Activated CD8-positive, alpha-beta memory T cell treated with anti-CD3 and anti-CD28 coated beads for 48 hours (primary cell): ENCODE measurements around the gene ANKS1B.

Experiments used
- DNase-seq, 3 experiments: peaks; one replicate each; pipeline ENCODE4 v3.0.0-alpha.2; 2020; ENCODE audit warnings: low read depth in 2 of 3, low spot score in 2 of 3

The ANKS1B gene

DNA sequence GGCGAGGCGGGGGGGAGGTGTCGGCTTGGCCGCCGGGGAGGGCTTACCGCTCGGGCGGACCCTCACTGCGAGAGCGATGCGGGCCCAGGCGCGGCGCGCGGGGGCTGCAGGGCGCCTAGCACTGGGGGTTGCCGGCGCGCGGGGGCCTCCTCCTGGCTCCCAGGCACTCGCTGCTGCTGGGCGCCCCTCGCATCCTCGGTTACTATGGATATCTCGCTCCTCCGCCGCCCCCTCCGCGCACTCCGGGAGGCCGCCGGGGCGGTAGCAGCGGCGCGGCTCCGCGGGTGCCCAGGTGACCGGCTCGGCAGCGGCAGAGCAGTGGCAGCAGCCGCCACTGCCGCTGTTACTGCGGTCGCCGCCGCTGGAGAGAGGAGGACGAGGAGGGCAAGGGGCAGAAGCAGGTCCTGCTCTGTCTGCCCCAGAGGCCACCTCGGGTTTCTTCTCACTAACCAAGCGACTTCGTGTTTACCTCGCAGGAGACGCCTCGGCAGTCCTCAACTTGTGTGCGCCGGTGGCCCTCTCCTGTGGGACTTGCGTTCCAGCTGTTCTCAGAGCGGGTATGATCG lies 1089.6 kb downstream of the ANKS1B start:
- DNase-seq, result no peak

DNA sequence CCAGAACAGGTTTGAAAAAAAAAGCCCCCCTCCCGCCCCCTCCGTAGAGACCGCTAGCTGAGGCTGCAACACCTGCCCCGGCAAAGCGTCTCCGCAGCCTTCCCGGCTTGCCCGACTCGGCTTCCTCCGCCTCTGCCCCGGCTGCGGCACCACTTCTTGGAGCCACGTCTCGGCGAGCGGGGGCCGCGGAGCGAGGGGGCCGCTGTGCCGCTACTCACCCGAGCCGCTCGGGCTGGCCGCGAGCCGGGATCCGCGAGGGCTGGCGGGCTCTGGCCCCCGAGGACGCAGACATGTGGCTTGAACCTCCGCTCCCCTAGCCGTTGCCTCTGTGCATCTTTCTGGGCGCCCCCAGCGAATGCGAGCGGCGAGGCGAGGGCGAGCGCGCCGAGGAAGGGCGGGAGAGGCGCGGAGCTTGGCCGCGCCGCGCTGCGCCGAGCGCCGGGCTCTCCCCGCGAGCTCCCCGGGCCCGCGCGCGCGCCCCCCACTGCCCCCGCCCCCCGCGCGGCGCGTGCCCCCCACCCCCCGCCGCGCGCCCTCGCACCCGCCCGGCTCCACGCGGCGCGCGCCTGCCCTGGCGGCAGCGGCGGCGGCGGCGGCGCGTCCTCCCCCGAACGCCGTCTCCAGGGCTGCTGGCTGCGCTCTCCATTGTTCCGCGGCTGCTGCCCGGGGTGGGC lies 1090.2 kb downstream of the ANKS1B start:
- DNase-seq, result no peak

DNA sequence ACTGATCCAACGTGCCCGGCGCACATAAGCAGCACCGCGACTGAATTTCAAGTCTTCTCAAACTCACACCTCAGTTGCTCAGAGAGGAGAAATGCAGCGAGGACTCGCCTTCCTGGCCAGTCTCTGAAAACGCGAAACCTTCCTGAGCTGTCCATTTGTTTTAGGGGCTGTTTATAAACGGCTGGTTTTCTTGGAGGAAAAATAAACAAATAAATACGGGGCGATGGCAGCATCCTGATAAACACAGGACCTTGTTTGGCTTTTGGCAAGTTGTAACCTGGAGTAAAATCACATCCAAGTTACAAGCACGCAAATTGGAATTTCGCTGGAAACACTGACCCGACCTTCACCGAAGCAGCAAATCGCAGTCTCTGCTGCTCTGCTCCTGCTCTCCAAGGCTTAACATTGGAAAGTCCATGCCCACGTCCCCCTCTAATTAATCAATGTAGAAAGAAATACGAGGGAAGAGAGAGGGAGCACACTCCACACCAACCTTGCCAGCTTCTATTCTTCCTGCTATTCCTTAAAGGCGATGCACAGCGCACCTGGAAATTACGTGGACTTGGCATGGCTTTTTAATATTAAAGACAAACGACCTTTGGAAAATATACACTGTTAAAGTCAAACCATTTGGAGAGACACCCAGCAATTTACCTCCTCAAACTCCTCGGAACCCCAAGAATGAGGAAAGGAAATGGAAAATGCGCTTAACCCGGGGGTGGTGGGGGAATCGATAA lies 1090.9 kb downstream of the ANKS1B start:
- no peak for DNase-seq

DNA sequence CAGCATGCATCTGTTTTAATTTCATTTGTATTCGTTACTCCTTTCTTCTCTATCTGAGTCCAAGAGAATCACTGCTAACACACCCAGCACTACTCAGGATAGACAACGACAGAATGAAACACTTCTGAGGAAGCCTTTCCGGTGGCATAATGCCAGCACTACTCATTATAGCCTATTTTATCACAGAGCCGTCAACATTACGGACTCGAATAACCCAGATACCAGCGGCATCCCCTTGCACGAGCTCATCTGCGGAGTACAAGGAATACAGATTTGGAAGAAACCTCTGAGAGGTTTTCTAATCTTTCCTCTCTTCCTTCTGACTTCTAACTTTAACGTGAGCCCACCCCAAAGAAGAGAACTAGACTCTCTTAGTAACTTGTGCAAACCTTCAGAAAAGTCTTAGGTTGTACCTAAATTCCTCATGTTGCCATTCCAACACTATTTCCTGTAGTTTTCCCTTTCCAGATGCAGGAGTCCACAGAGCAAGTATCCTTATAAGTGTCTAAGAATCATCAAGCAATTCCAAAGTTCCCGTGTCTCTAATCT lies 1091.5 kb downstream of the ANKS1B start:
- no peak for DNase-seq

DNA sequence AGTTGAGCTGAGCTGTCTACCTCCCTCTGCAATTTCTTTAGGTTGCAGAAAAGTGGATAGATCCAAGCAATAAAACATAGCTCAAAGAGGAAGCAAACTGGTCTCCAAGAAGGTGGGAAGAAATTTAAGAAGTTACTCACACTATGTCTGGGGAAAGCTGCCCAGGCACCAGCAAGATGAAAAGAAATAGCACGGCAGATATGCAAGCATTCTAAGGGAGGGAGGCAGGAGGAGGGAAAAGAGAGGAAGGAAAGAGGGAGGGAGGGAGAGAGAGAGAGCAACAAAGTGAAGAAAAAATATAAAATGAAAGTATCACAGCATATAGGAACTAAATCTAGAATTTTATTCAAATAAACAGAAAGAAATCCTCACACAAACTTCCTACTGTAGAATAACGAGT lies 1099.0 kb downstream of the ANKS1B start:
- no peak for DNase-seq

DNA sequence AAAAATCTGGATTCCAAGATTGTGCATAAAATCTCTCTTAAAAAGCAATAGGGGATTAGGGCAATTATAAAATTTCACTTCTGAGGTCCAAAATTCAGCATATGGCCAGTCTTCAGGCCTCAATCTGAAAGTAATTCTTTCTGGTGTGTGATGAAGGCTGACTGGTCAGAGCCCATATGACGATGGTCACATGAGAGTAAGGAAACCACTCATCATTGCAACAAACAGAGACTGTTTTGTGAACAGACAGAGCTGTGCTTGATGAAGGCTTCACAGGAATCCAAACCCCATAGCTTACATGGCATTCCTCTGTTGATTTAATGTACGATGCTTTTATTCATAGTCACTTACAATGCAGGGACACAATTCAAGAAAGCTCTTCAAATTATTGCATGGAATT lies 1101.5 kb downstream of the ANKS1B start:
- DNase-seq, result no peak

DNA sequence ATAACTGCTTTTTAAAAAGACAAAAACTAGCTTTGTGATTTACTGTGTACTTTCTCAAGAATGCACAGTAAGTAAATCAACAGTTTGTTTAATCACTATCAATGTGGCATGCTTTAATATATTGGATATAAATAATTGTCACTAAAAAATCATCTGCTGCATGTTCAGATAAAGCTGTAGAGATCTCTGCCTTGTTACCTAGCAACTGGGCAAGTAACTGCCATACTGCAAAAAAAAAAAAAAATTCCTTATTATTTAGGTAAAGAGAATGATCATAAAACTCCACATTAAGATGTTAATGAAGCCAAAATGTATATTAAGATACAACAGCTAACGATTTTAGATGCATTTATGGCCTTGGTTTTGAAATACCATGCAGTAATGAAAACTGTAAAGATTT lies 1102.2 kb downstream of the ANKS1B start:
- no peak for DNase-seq

DNA sequence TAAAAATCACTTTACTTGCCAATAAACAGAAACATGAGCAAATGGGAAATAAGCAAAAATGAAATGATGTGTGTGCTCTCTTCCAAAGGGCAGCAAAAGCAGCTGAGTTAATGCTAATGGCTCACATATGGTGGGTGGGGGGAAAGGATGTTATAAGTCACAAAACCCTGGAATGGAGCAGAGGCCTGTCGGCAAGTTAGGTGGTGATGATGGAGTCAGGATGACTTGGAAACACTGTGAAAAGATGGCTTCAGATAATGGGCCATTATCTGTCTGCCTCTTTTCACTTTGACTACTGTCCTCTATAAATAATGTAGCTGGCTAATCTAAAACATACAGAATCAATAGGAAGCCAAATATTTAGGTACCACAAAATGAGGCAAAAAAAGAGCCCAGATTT lies 1111.0 kb downstream of the ANKS1B start:
- no peak for DNase-seq

DNA sequence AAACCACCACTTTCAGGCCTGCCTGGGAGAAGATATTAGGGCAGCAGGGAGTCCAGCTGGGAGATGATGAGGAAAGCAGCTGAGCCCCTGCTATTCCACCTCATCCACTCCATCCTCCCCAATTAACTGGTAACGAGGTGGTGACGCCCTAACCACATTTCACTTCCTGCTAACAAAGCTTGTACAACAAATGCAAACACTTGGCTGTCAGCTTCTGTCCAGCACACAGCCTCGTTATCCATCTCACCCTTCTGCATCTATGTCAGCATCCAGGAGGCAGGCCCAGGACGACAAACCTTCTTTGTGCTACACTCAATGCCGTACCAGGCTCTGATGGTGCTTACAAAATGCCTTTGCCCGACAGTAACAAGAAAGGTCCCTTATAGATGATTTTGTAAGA lies 1114.2 kb downstream of the ANKS1B start:
- no peak for DNase-seq

DNA sequence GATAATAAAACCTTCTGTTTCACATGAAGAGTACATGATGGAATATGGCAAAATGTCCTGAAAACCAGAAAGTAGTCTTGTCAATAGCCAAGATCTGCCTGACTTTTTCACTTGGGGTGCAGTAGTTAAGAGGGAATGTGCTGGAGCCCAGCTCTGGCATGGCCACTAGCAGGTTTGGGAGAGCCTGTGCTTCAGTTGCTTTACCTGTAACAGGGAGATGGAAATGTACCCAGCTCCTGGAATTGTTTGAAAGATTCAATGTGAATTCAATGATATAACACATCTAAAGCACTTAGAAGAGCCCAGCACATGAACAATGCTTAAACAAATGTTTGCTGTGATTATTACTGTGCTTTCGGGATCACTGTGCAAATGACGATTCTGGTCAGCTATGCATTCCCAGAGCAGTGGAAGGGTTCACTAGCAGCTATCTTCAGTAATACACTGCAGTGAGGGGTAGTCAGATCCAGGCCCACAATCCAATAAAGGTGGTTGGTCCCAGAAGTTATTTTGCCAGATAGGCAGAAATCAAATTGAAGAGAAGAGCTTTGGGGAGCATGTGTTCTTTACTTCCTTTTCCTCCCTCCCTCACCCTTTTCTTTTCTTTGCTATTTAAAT lies 1114.7 kb downstream of the ANKS1B start:
- DNase-seq, result no peak

DNA sequence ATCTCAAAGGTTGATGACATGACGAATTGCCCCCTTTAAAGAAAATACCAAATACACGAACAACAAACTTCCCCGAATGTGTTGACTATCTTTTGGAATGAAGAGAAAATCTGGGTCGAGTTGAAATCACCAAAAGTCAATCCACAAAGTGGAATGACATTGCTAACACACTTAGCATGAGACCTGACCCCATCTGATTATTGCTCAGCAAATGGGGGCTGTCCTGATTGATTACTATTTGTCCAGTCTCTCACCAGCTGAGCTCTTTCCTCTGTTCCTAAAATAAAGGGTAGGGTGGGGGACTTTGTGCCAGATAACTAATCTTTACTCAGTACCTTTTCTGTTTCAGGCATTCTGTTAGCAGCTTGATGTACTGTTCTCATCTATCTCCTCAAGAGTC lies 1116.2 kb downstream of the ANKS1B start:
- DNase-seq, result no peak

DNA sequence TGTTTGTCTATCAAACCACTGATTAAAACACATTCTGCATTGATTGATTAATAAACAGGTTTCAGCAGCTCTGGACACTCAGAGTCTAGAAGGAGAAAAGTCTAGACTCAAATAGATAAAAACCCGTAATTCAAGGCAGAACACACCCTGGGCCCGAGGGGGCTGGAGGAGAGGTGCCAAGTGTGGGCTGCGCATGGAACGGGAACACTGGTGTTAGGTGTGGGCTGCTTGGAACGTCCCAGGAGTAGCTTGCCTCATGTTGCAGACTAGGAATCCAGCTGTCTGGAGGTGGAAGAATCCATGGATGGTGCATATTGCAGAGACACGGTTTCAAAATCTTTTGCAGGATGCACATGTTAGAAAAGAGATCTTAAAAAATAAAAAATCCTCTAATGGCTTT lies 1116.7 kb downstream of the ANKS1B start:
- DNase-seq, result no peak

DNA sequence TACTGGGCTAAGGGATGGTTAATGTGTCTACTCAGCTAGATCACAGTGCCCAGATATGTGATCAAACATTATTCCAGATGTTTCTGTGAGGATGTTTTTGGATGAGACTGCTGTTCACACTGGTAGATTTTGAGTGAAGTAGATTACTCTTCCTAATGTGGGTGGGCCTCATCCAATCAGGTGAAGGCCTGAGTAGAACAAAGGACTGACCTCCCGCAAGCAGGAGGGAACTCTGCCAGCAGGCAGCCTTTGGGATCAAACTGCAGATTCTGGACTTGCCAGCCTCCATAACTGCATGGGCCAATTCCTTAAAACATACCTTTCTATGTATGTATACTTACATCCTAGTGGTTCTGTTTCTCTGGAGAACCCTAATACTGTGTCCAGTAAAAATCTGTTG lies 1120.4 kb downstream of the ANKS1B start:
- DNase-seq, result no peak

DNA sequence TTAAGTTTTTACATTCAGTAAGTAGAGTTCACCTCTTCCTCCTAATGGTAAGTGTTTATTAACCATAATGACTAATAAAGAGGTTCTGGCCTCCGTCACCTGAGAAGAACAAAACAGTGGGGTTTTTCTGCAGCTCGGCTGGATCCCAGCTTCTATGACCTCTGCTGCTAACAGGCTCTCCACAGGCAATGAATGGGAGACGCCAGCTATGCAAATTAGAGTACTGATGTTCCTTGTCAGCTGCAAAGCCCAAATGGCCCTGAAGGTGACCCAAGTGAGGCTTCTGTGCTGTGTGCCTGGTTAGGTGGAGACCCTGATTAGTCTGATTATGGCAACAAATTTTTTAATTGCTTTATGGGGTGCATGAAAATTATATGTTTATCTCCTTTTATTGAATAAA lies 1121.6 kb downstream of the ANKS1B start:
- no peak for DNase-seq

DNA sequence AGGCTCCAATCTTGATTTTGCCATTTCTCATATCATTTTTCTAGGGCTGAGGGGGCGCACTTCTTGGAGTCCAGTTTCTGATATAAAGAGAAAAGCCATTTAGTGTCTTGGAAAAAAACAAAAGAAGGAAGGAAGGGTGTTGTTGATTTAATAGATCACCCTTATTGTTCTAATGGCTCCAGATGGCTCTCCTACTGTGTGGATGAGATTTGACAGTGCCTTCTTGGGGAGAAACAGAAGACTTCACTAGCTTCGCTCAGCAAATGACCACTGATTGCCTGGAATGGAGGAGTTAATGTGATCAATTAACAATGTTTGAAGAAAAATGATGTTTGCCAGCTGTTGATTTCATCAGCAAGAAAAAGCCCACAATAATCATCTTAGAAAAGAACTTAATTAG lies 1123.5 kb downstream of the ANKS1B start:
- DNase-seq, result no peak

DNA sequence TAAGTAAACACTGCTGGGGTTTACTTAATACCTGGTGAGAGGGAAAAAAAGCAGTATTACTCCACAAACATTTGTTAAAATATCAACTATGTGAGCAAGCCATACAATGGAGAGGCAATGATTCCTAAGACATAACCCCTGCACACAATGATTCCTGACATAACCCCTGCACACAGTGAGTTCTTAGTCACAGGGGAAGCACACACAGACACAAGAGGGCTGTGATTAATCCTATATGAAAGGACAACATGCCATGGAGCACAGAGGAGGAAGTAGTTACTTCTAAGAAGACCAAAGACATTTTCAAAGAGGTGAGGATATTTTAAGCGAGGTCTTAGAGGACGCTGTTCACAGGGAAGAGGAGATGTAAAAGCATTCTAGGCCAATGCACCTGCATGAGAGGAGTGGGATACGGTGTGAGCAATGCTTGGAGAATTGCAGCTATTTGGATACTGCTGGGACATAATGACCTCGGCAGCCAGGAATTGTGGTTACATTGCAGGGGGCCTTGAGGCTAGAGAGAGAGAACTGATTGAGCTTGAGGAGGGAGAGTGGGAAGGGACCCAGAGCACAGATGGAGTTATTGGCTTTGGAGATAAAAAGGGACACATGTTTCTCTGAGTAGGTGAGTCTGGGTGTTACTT lies 1127.7 kb downstream of the ANKS1B start:
- DNase-seq, result no peak

DNA sequence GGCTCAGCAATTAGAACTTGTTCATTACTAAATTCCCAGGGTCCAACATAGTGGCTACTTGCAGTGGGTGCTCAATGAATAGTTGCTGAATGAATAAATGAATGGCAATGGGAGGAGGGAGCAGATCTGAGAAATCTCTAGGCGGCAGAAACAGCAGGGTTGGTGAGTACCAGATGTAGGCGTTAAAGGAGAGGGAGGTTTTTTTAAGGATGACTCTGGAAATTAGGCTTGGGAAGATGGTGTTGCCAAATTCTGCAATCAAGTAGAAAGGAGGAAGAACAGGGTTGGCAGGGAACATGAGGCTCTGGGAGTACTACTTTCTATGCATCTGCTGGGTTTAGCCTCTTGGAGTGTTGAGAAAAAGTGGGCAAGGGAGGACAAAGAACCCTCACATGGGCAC lies 1132.6 kb downstream of the ANKS1B start:
- DNase-seq, result no peak

DNA sequence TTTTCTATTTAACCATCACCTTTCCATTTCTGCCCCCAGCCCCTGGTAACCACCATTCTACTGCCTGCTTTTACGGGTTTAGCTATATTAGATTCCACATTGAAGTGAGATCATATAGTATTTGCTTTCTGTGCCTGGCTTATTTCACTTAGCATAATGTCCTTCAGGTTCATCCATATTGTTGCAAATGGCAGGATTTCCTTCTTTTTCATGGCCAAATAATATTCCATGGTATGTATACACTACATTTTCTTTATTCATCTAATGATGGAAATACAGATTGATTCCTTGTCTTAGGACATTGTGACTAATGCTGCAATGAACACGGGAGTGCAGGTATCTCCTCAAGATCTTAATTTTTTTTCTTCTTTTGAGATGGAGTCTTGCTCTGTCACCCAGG lies 1137.5 kb downstream of the ANKS1B start:
- no peak for DNase-seq

DNA sequence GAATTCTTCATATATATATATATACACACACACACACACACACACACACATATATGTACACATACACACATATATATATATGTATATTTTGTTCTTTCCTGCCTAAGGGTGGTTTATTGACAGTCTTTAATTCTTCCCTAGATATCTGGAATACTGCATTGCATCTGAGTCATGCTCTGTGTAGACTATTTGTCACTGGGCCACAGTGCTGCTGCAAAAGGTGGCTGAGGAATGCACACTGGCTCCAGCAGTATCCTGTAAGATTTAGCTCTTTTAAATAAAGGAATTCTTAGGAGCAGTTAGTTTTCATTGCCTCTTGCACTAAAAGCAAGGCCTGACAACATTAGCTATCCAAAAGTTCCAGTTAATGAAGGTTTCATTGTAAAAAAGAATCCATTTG lies 1138.8 kb downstream of the ANKS1B start:
- DNase-seq, result no peak

DNA sequence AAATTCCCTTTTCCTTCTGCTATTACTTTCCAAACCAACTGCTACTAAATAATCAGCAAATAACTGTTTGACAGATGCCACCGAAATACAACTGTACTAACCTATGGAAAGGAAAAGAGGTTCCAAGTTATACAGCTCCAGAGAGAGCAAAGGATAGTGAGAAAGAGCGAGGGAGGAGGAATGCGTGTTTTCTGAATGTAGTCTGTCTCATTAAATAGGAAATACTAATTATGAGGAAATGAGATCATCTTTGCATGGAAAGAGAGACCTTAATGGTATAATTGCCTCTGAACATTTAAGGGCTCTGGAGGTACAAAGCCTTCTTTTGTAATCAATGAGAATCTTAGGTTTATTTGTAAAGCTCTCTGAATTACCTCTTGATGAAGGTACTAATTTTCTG lies 1144.4 kb downstream of the ANKS1B start:
- no peak for DNase-seq

DNA sequence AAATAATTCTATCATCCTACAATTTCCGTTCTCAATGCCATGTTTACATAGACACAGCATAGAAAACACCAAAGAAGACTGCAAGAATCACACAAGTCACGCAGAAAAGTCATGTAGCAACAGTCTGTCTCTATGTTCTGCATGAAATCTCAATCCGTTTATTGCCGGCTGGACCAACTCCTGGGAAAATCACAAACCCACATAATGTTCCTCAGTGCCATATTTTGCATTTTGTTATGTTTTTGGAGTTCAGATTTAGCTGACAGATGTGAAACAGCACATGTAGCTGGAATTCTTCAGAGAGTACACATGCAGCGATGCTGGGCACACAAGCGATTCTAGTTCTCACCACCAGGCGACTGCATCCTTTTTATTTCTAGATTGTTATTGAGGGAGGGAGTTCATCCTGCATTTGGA lies 1146.5 kb downstream of the ANKS1B start:
- no peak for DNase-seq
